ENCODE measurements around the gene TMX1. TPM values are rescaled to one million over a fixed set of nuclear protein-coding genes. Genes with fewer than 3 reads are reported as not detected.

Gene TMX1
- total and polyA plus RNA-seq, 2 of the 8 experiments (the other 6 are each of a cell fraction or from before 2014, with no cell fraction given), result 26.6 to 84.0 TPM

- Histone ChIP-seq H4K20me1 (replicated peaks in 1 of 2; ENCODE audit: control insufficient read depth in 1 of 2, insufficient read depth in 2 of 2, low read length in 2 of 2) (no peaks in the 10 kb centered on the region), H2AFZ (ENCODE audit: low read length) (no peak overlapping the region), H3K9me3 (ENCODE audit: insufficient read depth in 2 of 2, low read depth in 1 of 2, low read length in 1 of 2) (no peaks in the 10 kb centered on the region; a peak in 1 of 4 replicates), H4K91ac (replicated peaks; ENCODE audit: insufficient read length, low read length) (no peak overlapping the region), H2BK15ac (ENCODE audit: low read length) (no peak overlapping the region), H3K23ac (ENCODE audit: insufficient read length) (no peak overlapping the region), H3K79me2 (ENCODE audit: control insufficient read depth in 1 of 2, insufficient read depth in 2 of 2, low read length in 2 of 2) (no peaks in the 10 kb centered on the region), H2BK20ac (ENCODE audit: low read length) (no peak overlapping the region), H3K79me1 (ENCODE audit: low read depth, low read length) (no peaks in the 10 kb centered on the region), H3K4me2 (ENCODE audit: insufficient read depth in 1 of 2, low read depth in 2 of 2, low read length in 2 of 2) (no peak overlapping the region), H3K27ac (ENCODE audit: low read depth, low read length) (no peak overlapping the region), H2BK120ac (replicated peaks; ENCODE audit: low read depth, low read length) (no peak overlapping the region), H3K14ac (ENCODE audit: insufficient read length) (no peak overlapping the region), H2BK5ac (ENCODE audit: low read depth, low read length) (no peak overlapping the region), H3K27me3 (replicated peaks in 1 of 4; ENCODE audit: control insufficient read depth in 3 of 4, extremely low read depth in 1 of 4, insufficient read depth in 3 of 4, low read length in 3 of 4) (no peaks in the 10 kb centered on the region; a peak in 1 of 7 replicates), H4K5ac (ENCODE audit: insufficient read length, low read depth, low read length) (no peak overlapping the region), H3K4ac (replicated peaks; ENCODE audit: insufficient read length, low read depth, low read length) (no peak overlapping the region), H2BK12ac (ENCODE audit: low read depth, low read length) (no peak overlapping the region), H3K36me3 (ENCODE audit: control insufficient read depth in 2 of 4, insufficient read depth in 4 of 4, low read length in 3 of 4) (no peaks in the 10 kb centered on the region), H3K23me2 (ENCODE audit: low read depth, low read length) (no peaks in the 10 kb centered on the region), H3K4me1 (replicated peaks in 1 of 4; ENCODE audit: control insufficient read depth in 3 of 4, insufficient read depth in 4 of 4, low read length in 3 of 4) (no peaks in the 10 kb centered on the region), H3K56ac (replicated peaks; ENCODE audit: insufficient read length, low read depth, low read length) (no peak overlapping the region), H3K9ac (replicated peaks in 1 of 4; ENCODE audit: extremely low read depth in 1 of 4, low read depth in 3 of 4, low read length in 3 of 4) (no peak overlapping the region), H3K18ac (ENCODE audit: extremely low read depth, low read length) (no peak overlapping the region), H2AK5ac (ENCODE audit: low read depth, low read length) (no peak overlapping the region), H3K4me3 (ENCODE audit: extremely low read depth in 1 of 4, insufficient read depth in 2 of 4, low read depth in 3 of 4, low read length in 4 of 4) (no peak overlapping the region), H4K8ac (ENCODE audit: extremely low read depth, insufficient read depth, low read length) (no peak overlapping the region)
- POLR2A ChIA-PET (ENCODE audit: partially characterized antibody), result no interaction called here
- CTCF ChIA-PET (ENCODE audit: partially characterized antibody), result interaction anchor here (0.6 to 4.0 kb wide), 3 partner anchors 11 to 134 kb away, joined by 3 to 17 read pairs (median 3); no protein-coding TSS in a partner anchor
- no peak for TF ChIP-seq CHD2 (IDR thresholded peaks at IDR 0.05; ENCODE audit: low read length)
- TF ChIP-seq SIRT6 (IDR thresholded peaks at IDR 0.05; ENCODE audit: low read length), result no peak
- TF ChIP-seq YY1 (IDR thresholded peaks at IDR 0.05; ENCODE audit: low read depth, low read length), result no peak
- TF ChIP-seq EZH2 (IDR thresholded peaks at IDR 0.05; ENCODE audit: low read depth, low read length, severe bottlenecking), result no peak
- no peak for TF ChIP-seq BRCA1 (IDR thresholded peaks at IDR 0.05; ENCODE audit: low read depth, low read length)
- TF ChIP-seq KDM1A (IDR thresholded peaks at IDR 0.05; ENCODE audit: borderline replicate concordance, low read length), result no peak
- WGBS, 2 experiments (ENCODE audit: extremely low coverage in 1 of 2, insufficient coverage in 1 of 2, insufficient read length in 1 of 2, insufficient replicate concordance in 2 of 2, low coverage in 1 of 2, low lambda C conversion rate in 2 of 2, missing lambda C conversion rate in 1 of 2), result 94% methylated on average over 1 of the region's 1 CpG; no CpG with 5 or more reads in 1 of the 2 experiments
- FAIRE-seq, result no peak
- DNase-seq (ENCODE audit: low read depth in 1 of 2, low spot score in 2 of 2), result no peak
Observed at GRCh38 chr14:51228890-51229289, 11.2 kb upstream of the TMX1 start.

All from H1 (cell line).